Keratinocyte (primary cell): ENCODE measurements around the gene SSBP2. TPM values are rescaled to one million over a fixed set of nuclear protein-coding genes. Genes with fewer than 3 reads are reported as not detected.

Experiments
- DNase-seq: peaks from one replicate; pipeline ENCODE4 v3.0.0-alpha.2; 2011; ENCODE audit warnings: low read depth, missing footprints, low spot score
- FAIRE-seq: peaks from 2 replicates; lab custom pipeline; 2011; peaks lifted over from hg19 to GRCh38; lab: Jason Lieb, UNC
- H2AFZ ChIP-seq: 2 replicates; pipeline ENCODE4 v1.6.0; 2012; ENCODE audit warnings: low read length, control low read depth, inconsistent platforms; ENCODE audit not compliant: control insufficient read depth
- H3K27ac ChIP-seq: 2 replicates; pipeline ENCODE4 v1.5.1; 2011; ENCODE audit warnings: low read length; ENCODE audit not compliant: control insufficient read depth, insufficient read depth
- H3K27me3 ChIP-seq: 3 replicates; pipeline ENCODE4 v1.6.0; 2011; ENCODE audit warnings: low read length; ENCODE audit not compliant: control insufficient read depth, insufficient read depth; ENCODE audit errors: extremely low read depth
- H3K36me3 ChIP-seq, 2 experiments: 2 replicates in 1 of 2; 3 replicates in 1 of 2; pipeline ENCODE4 v1.5.1; 2011; ENCODE audit warnings: low read length in 2 of 2, mild to moderate bottlenecking in 1 of 2; ENCODE audit not compliant: control insufficient read depth in 2 of 2, insufficient read depth in 2 of 2; ENCODE audit errors: extremely low read depth in 1 of 2
- H3K4me1 ChIP-seq: 3 replicates; pipeline ENCODE4 v1.5.1; 2011; ENCODE audit warnings: low read length; ENCODE audit not compliant: control insufficient read depth, insufficient read depth; ENCODE audit errors: extremely low read depth
- H3K4me2 ChIP-seq: 3 replicates; pipeline ENCODE4 v1.6.0; 2011; ENCODE audit warnings: low read depth, low read length; ENCODE audit not compliant: control insufficient read depth, insufficient read depth; ENCODE audit errors: extremely low read depth
- H3K4me3 ChIP-seq, 3 experiments: fragments of 200-600 bp in 1 of 3; sonication (generic) in 1 of 3; 2 replicates in 2 of 3; 3 replicates in 1 of 3; pipeline ENCODE4 v1.5.1; 2011 to 2016; ENCODE audit warnings: low read length in 3 of 3, mild to moderate bottlenecking in 3 of 3, control low read depth in 2 of 3, inconsistent platforms in 1 of 3, low read depth in 1 of 3, mixed read lengths in 1 of 3, mixed run types in 1 of 3, moderate library complexity in 1 of 3; ENCODE audit not compliant: control insufficient read depth in 2 of 3, insufficient read depth in 2 of 3; ENCODE audit errors: extremely low read depth in 1 of 3
- H3K79me2 ChIP-seq: 2 replicates; pipeline ENCODE4 v1.6.0; 2012; ENCODE audit warnings: low read length; ENCODE audit not compliant: control insufficient read depth, insufficient read depth
- H3K9ac ChIP-seq: 3 replicates; pipeline ENCODE4 v1.6.0; 2011; ENCODE audit warnings: low read length; ENCODE audit not compliant: control insufficient read depth, insufficient read depth; ENCODE audit errors: extremely low read depth
- H3K9me1 ChIP-seq: 3 replicates; pipeline ENCODE4 v1.6.0; 2011; ENCODE audit warnings: low read length; ENCODE audit not compliant: control insufficient read depth, insufficient read depth; ENCODE audit errors: extremely low read depth
- H3K9me3 ChIP-seq: 2 replicates; pipeline ENCODE4 v1.5.1; 2012; ENCODE audit warnings: low read depth, low read length; ENCODE audit not compliant: control insufficient read depth
- H4K20me1 ChIP-seq: 3 replicates; pipeline ENCODE4 v1.6.0; 2011; ENCODE audit warnings: low read length; ENCODE audit not compliant: control insufficient read depth, insufficient read depth; ENCODE audit errors: extremely low read depth
- EZH2 ChIP-seq: IDR thresholded peaks from one replicate; pipeline ENCODE4 v1.6.1; 2012; ENCODE audit warnings: inconsistent platforms, mild to moderate bottlenecking, low read length, moderate library complexity
- dilution Hi-C: fragments of 300-500 bp; cut with MboI; formaldehyde crosslinking; loops from one replicate; pipeline ENCODE4 v1.7.0; 2020; ENCODE audit warnings: low sequenced_read_pairs; ENCODE audit not compliant: extremely low pct_ligation_motif_present
- polyA plus RNA-seq, 5 experiments: library from polyadenylated mRNA; depleted of rRNA in 3 of 5; stranded (reverse) in 3 of 5; stranded (forward) in 1 of 5; unstranded in 1 of 5; fragments of >200 nt; gene quantifications; 1 replicate in 1 of 5; 2 replicates in 3 of 5; 3 replicates in 1 of 5; pipeline versions ENCODE4 v1.2.1 to v1.2.3, GENCODE V29; 2011 to 2012; ENCODE audit warnings: missing spikeins in 2 of 5, low read depth in 1 of 5, low replicate concordance in 1 of 5
- TF ChIP-seq, protein P1 (sequence below), 3 experiments: IDR thresholded peaks in 1 of 3; conservative IDR thresholded peaks in 1 of 3; optimal IDR thresholded peaks in 1 of 3; 2 replicates in 2 of 3; 3 replicates in 1 of 3; pipeline versions ENCODE3 to v1.5.1; 2011; ENCODE audit warnings: low read length in 3 of 3, mild to moderate bottlenecking in 3 of 3, moderate library complexity in 2 of 3, control low read depth in 1 of 3, inconsistent platforms in 1 of 3; ENCODE audit not compliant: insufficient read depth in 2 of 3; ENCODE audit errors: extremely low read depth in 1 of 3

The SSBP2 gene
- polyA plus RNA-seq, 1 donor (not counting 4 experiments of a cell fraction or from before 2014, with no cell fraction given): 14.6 TPM

DNA sequence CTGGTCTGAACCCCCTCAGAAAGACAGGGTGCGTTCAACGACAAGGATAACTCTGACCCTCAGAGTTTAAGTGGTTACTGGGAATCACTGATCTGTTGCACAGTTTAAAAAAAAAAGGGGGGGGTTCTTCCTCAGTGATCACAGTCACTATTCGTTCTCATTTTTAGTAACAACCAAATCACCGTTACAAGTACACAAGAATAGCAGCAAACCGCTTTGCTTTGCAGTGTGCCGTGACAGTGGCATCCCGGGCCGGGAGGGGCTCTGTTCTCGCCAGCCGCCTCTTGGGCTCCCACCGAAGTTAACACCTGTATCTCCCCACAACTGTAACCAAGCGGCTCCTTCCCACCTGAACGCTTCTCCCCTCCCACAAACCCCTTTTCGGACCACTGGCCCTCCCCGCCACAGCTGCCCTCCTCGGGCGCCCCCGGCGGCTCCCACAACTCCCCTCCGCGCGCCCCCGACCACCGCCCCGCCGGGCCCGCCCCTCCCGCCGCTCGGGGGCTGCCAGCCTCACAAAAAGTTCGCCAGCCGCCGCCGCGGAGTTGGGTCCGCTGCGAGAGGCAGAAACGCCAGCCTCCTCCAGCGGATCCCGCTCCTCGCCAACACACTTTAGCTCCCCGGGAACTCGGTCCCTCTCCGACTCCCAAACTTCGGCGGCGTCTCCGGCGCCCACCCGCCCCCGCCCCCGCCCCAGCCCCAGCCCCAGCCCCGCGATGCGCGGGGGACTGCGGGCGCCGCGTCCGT lies 1.2 kb downstream of the SSBP2 start:
- no peaks in the 10 kb centered on the region for H3K9me3 ChIP-seq
- H3K79me2 ChIP-seq: no peaks in the 10 kb centered on the region
- peak overlapping the region; percentile 30 for H2AFZ ChIP-seq
- H4K20me1 ChIP-seq: no peaks in the 10 kb centered on the region
- no peak overlapping the region for H3K27ac ChIP-seq
- H3K36me3 ChIP-seq: no peaks in the 10 kb centered on the region
- H3K27me3 ChIP-seq: no peaks in the 10 kb centered on the region
- no peaks in the 10 kb centered on the region for H3K9me1 ChIP-seq
- H3K4me1 ChIP-seq: peaks cover 11% of the 10 kb centered on the region
- H3K9ac ChIP-seq: no peak overlapping the region
- H3K4me3 ChIP-seq: peak overlapping the region; percentile 38 to 70 (median 44)
- TF ChIP-seq, protein P1, sequence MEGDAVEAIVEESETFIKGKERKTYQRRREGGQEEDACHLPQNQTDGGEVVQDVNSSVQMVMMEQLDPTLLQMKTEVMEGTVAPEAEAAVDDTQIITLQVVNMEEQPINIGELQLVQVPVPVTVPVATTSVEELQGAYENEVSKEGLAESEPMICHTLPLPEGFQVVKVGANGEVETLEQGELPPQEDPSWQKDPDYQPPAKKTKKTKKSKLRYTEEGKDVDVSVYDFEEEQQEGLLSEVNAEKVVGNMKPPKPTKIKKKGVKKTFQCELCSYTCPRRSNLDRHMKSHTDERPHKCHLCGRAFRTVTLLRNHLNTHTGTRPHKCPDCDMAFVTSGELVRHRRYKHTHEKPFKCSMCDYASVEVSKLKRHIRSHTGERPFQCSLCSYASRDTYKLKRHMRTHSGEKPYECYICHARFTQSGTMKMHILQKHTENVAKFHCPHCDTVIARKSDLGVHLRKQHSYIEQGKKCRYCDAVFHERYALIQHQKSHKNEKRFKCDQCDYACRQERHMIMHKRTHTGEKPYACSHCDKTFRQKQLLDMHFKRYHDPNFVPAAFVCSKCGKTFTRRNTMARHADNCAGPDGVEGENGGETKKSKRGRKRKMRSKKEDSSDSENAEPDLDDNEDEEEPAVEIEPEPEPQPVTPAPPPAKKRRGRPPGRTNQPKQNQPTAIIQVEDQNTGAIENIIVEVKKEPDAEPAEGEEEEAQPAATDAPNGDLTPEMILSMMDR (optimal IDR thresholded peaks at IDR 0.05 in 1 of 3, IDR thresholded peaks at IDR 0.05 in 1 of 3, conservative IDR thresholded peaks at IDR 0.05 in 1 of 3; ENCODE audit: extremely low read depth in 1 of 3, insufficient read depth in 2 of 3, low read length in 3 of 3): no peak
- TF ChIP-seq EZH2: no peak
- DNase-seq (no peak), FAIRE-seq (no peak)
- dilution Hi-C loops: no loop called here
- H3K4me2 ChIP-seq: peak overlapping the region; percentile 78

DNA sequence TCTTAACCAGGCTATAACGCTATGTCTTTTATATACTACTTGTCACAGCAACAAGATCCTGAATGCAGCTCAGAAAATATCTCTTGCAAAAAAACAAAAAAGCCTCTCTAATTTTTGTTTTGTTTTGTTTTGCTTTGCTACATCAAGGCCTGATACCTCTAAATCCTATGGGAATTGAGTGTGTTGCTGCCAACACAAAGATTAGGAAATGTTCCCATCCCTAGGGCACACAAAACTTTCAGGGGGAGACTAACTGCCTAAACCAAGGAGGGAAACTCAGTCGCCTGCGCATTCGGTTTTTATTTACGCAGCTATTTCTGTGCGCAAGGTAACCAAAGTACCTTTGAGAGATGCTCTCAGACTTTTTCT lies 1.7 kb downstream of the SSBP2 start:
- peak overlapping the region in 2 of 3 experiments; percentile 38 to 44 for H3K4me3 ChIP-seq
- no peaks in the 10 kb centered on the region for H3K36me3 ChIP-seq
- no peak overlapping the region for H2AFZ ChIP-seq
- H3K9me1 ChIP-seq: no peaks in the 10 kb centered on the region
- H3K27ac ChIP-seq: no peak overlapping the region
- peak; percentile 37 for TF ChIP-seq EZH2
- TF ChIP-seq, protein P1 (optimal IDR thresholded peaks at IDR 0.05 in 1 of 3, IDR thresholded peaks at IDR 0.05 in 1 of 3, conservative IDR thresholded peaks at IDR 0.05 in 1 of 3; ENCODE audit: extremely low read depth in 1 of 3, insufficient read depth in 2 of 3, low read length in 3 of 3): no peak
- H3K27me3 ChIP-seq: no peaks in the 10 kb centered on the region
- DNase-seq (no peak), FAIRE-seq (no peak)
- dilution Hi-C loops: no loop called here
- H4K20me1 ChIP-seq: no peaks in the 10 kb centered on the region
- H3K79me2 ChIP-seq: no peaks in the 10 kb centered on the region
- no peaks in the 10 kb centered on the region for H3K9me3 ChIP-seq
- H3K9ac ChIP-seq: no peak overlapping the region
- peaks cover 8% of the 10 kb centered on the region for H3K4me1 ChIP-seq
- H3K4me2 ChIP-seq: peak overlapping the region; percentile 78
